ENCODE data around the gene GARIN3. TPM values are rescaled to one million over a fixed set of nuclear protein-coding genes. Genes with fewer than 3 reads are reported as not detected.

The GARIN3 gene
- total RNA-seq, 1 experiment from 2014 or later = not detected

GRCh38 chr5:157116483-157116954 lies 49.5 kb downstream of the GARIN3 start:
- Histone ChIP-seq H3K27me3 (ENCODE audit: insufficient read depth, low read depth) (no peaks in the 10 kb centered on the region), H3K9me2 (ENCODE audit: insufficient read depth) (no peaks in the 10 kb centered on the region), H3K9me3 (ENCODE audit: insufficient read depth, low read depth) (no peaks in the 10 kb centered on the region; the same call in 1 of the 2 replicates), H2AFZ (no peak overlapping the region), H4K20me1 (ENCODE audit: insufficient read depth) (no peaks in the 10 kb centered on the region), H3K4me3 (no peak overlapping the region), H3K27ac (no peak overlapping the region), H3F3A (ENCODE audit: insufficient read depth, low read depth) (no peaks in the 10 kb centered on the region), H3K79me2 (ENCODE audit: low read depth) (no peaks in the 10 kb centered on the region), H3K4me2 (no peak overlapping the region), H3K4me1 (replicated peaks; ENCODE audit: insufficient read depth) (no peaks in the 10 kb centered on the region), H3K36me3 (ENCODE audit: low read depth) (no peaks in the 10 kb centered on the region)
- TF ChIP-seq CTCF (conservative IDR thresholded peaks at IDR 0.05) (no peak), EZH2 (IDR thresholded peaks at IDR 0.05; ENCODE audit: low read depth) (no peak)
- no peak for DNase-seq
- intact Hi-C loops (cut with micrococcal nuclease; ENCODE audit: unreplicated experiment) = no loop called here
- CTCF ChIA-PET = no interaction called here
- POLR2A ChIA-PET (ENCODE audit: unreplicated experiment) = no interaction called here
- BruUV-seq (replicated peaks) = no TSS peak

- H2AFZ ChIP-seq = no peak overlapping the region
- H3K9me3 ChIP-seq (ENCODE audit: insufficient read depth, low read depth) = no peaks in the 10 kb centered on the region
- BruUV-seq (replicated peaks) = no TSS peak
- DNase-seq = no peak
- no peak overlapping the region for H3K4me2 ChIP-seq
- ChIA-PET POLR2A (ENCODE audit: unreplicated experiment) (no interaction called here), CTCF (no interaction called here)
- no peaks in the 10 kb centered on the region for H3K27me3 ChIP-seq (ENCODE audit: insufficient read depth, low read depth)
- no peaks in the 10 kb centered on the region for H3F3A ChIP-seq (ENCODE audit: insufficient read depth, low read depth)
- H3K4me1 ChIP-seq (replicated peaks; ENCODE audit: insufficient read depth) = no peaks in the 10 kb centered on the region
- intact Hi-C loops (cut with micrococcal nuclease; ENCODE audit: unreplicated experiment) = no loop called here
- no peaks in the 10 kb centered on the region for H3K79me2 ChIP-seq (ENCODE audit: low read depth)
- no peak overlapping the region for H3K4me3 ChIP-seq
- no peak for TF ChIP-seq EZH2 (IDR thresholded peaks at IDR 0.05; ENCODE audit: low read depth)
- no peak for TF ChIP-seq CTCF (conservative IDR thresholded peaks at IDR 0.05)
- H3K36me3 ChIP-seq (ENCODE audit: low read depth) = no peaks in the 10 kb centered on the region
- H4K20me1 ChIP-seq (ENCODE audit: insufficient read depth) = no peaks in the 10 kb centered on the region
- H3K9me2 ChIP-seq (ENCODE audit: insufficient read depth) = no peaks in the 10 kb centered on the region
- H3K27ac ChIP-seq = no peak overlapping the region
Measured at GRCh38 chr5:157115502-157115901, 50.6 kb downstream of the GARIN3 start.

- DNase-seq = no peak
- Histone ChIP-seq H3K9me3 (ENCODE audit: insufficient read depth, low read depth) (no peaks in the 10 kb centered on the region), H4K20me1 (ENCODE audit: insufficient read depth) (no peaks in the 10 kb centered on the region), H2AFZ (no peak overlapping the region), H3K36me3 (ENCODE audit: low read depth) (no peaks in the 10 kb centered on the region), H3K4me3 (no peak overlapping the region), H3K9me2 (ENCODE audit: insufficient read depth) (no peaks in the 10 kb centered on the region), H3K4me2 (no peak overlapping the region), H3K27ac (no peak overlapping the region), H3K4me1 (replicated peaks; ENCODE audit: insufficient read depth) (no peaks in the 10 kb centered on the region), H3K79me2 (ENCODE audit: low read depth) (no peaks in the 10 kb centered on the region), H3K27me3 (ENCODE audit: insufficient read depth, low read depth) (no peaks in the 10 kb centered on the region), H3F3A (ENCODE audit: insufficient read depth, low read depth) (no peaks in the 10 kb centered on the region)
- no TSS peak for BruUV-seq (replicated peaks)
- ChIA-PET CTCF (no interaction called here), POLR2A (ENCODE audit: unreplicated experiment) (no interaction called here)
- intact Hi-C loops (cut with micrococcal nuclease; ENCODE audit: unreplicated experiment) = no loop called here
- TF ChIP-seq EZH2 (IDR thresholded peaks at IDR 0.05; ENCODE audit: low read depth) (no peak), CTCF (conservative IDR thresholded peaks at IDR 0.05) (no peak)
Measured at GRCh38 chr5:157115012-157115411, 51.1 kb downstream of the GARIN3 start.

Data from PC-9 (cell line).